Gastrocnemius medialis (tissue), 4 donors: Measurements from ENCODE around the gene DCTN1.

Experiments
- POLR2A ChIP-seq, 2 donors: fragments of 450-650 bp; IDR thresholded peaks; one replicate each; pipeline ENCODE4 v1.6.1; 2017; ENCODE audit warnings: antibody characterized with exemption in 2 of 2, mild to moderate bottlenecking in 2 of 2, moderate library complexity in 2 of 2
- TF ChIP-seq, protein P1 (sequence below), 5 experiments: fragments of 450-650 bp in 3 of 5; fragments of 200-600 bp in 2 of 5; sonication (generic) in 2 of 5; IDR thresholded peaks in 4 of 5; conservative IDR thresholded peaks in 1 of 5; 1 replicate in 4 of 5; 2 replicates in 1 of 5; pipeline ENCODE4 v1.5.1; 2016 to 2019; ENCODE audit warnings: antibody characterized with exemption in 5 of 5, mild to moderate bottlenecking in 3 of 5, moderate library complexity in 3 of 5

GRCh38 chr2:74427551-74427950, 47.4 kb upstream of the DCTN1 start:
- TF ChIP-seq, protein P1, sequence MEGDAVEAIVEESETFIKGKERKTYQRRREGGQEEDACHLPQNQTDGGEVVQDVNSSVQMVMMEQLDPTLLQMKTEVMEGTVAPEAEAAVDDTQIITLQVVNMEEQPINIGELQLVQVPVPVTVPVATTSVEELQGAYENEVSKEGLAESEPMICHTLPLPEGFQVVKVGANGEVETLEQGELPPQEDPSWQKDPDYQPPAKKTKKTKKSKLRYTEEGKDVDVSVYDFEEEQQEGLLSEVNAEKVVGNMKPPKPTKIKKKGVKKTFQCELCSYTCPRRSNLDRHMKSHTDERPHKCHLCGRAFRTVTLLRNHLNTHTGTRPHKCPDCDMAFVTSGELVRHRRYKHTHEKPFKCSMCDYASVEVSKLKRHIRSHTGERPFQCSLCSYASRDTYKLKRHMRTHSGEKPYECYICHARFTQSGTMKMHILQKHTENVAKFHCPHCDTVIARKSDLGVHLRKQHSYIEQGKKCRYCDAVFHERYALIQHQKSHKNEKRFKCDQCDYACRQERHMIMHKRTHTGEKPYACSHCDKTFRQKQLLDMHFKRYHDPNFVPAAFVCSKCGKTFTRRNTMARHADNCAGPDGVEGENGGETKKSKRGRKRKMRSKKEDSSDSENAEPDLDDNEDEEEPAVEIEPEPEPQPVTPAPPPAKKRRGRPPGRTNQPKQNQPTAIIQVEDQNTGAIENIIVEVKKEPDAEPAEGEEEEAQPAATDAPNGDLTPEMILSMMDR (IDR thresholded peaks at IDR 0.05 in 4 of 5, conservative IDR thresholded peaks at IDR 0.05 in 1 of 5): no peak
- no peak for TF ChIP-seq POLR2A (IDR thresholded peaks at IDR 0.05)
